ENCODE results near the gene KIAA1755.
A peak's percentile ranks its signal among the peaks of the same experiment; 100 is the strongest.

KIAA1755 gene

GRCh38 chr20:38199501-38200390, 60.8 kb downstream of the KIAA1755 start:
- no peak for DNase-seq (ENCODE audit: low read depth)
- no peak overlapping the region for H3K4me3 ChIP-seq (ENCODE audit: low read length)
- TF ChIP-seq, protein P1, sequence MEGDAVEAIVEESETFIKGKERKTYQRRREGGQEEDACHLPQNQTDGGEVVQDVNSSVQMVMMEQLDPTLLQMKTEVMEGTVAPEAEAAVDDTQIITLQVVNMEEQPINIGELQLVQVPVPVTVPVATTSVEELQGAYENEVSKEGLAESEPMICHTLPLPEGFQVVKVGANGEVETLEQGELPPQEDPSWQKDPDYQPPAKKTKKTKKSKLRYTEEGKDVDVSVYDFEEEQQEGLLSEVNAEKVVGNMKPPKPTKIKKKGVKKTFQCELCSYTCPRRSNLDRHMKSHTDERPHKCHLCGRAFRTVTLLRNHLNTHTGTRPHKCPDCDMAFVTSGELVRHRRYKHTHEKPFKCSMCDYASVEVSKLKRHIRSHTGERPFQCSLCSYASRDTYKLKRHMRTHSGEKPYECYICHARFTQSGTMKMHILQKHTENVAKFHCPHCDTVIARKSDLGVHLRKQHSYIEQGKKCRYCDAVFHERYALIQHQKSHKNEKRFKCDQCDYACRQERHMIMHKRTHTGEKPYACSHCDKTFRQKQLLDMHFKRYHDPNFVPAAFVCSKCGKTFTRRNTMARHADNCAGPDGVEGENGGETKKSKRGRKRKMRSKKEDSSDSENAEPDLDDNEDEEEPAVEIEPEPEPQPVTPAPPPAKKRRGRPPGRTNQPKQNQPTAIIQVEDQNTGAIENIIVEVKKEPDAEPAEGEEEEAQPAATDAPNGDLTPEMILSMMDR (IDR thresholded peaks at IDR 0.05; ENCODE audit: insufficient read depth, low read depth, low read length, missing control alignments) = no peak

DNA sequence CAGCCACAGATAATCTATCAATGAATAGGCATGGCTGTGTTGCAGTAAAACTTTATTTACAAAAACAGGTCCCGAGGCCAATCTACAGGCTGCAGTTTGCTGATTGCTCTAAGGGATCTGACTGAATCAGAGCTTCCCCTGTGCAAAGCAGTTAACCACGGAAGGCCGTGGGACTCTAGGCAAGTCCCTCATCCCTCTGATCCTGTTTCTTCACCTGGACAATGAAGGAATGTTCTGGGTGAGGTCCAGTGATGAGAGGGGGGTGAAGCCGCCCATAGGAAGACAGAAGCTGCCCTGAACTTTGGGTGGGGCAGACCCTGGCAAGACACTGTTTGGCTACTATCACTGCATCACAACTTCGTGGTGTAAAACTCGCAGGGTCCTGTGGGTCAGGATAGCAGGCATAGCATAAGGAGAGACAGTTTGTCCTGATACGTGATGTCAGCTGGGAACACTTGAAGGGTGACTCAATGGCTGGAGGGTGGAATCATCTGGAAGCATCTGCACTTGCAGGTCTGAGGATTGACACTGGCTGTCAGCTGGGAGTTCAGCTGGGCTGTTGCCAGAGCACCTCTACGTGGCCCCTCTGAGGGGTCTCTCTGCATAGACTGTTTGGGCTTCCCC, 62.2 kb downstream of the KIAA1755 start:
- DNase-seq (ENCODE audit: low read depth) = peak; percentile 80
- TF ChIP-seq, protein P1 (IDR thresholded peaks at IDR 0.05; ENCODE audit: insufficient read depth, low read depth, low read length, missing control alignments) = no peak

GRCh38 chr20:38197619-38198018, 62.9 kb downstream of the KIAA1755 start:
- TF ChIP-seq, protein P1 (IDR thresholded peaks at IDR 0.05; ENCODE audit: insufficient read depth, low read depth, low read length, missing control alignments) = no peak
- DNase-seq (ENCODE audit: low read depth) = no peak
- H3K4me3 ChIP-seq (ENCODE audit: low read length) = no peak overlapping the region

More for the DNA sequence above, 62.2 kb downstream of the KIAA1755 start:
- no peak overlapping the region for H3K4me3 ChIP-seq (ENCODE audit: low read length)

GRCh38 chr20:38197217-38197616, 63.3 kb downstream of the KIAA1755 start:
- no peak for DNase-seq (ENCODE audit: low read depth)
- TF ChIP-seq, protein P1 (IDR thresholded peaks at IDR 0.05; ENCODE audit: insufficient read depth, low read depth, low read length, missing control alignments) = no peak

DNA sequence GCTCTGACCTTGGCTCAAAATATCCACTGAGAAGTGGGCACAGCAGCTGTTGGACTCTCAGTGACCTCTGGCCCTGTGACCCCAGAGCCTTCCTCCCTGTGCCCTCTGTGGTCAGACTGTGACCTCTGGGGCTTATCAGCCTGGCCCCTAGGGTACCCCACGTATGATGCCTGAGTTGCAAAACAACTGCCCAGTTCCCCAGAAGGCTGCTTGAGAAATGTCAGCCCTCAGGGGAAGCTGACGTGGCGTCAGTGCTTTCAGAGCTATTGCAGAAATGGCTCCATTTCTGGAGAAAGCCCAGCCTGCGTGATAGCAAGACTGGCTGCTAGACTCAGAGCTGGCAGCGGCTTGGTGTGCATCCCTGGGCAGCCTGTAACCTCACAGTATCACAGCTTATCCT, 63.9 kb downstream of the KIAA1755 start:
- H3K4me3 ChIP-seq (ENCODE audit: low read length) = no peak overlapping the region
- TF ChIP-seq, protein P1 (IDR thresholded peaks at IDR 0.05; ENCODE audit: insufficient read depth, low read depth, low read length, missing control alignments) = no peak
- DNase-seq (ENCODE audit: low read depth) = peak; percentile 80

More at GRCh38 chr20:38197217-38197616, 63.3 kb downstream of the KIAA1755 start:
- no peak overlapping the region for H3K4me3 ChIP-seq (ENCODE audit: low read length)

DNA sequence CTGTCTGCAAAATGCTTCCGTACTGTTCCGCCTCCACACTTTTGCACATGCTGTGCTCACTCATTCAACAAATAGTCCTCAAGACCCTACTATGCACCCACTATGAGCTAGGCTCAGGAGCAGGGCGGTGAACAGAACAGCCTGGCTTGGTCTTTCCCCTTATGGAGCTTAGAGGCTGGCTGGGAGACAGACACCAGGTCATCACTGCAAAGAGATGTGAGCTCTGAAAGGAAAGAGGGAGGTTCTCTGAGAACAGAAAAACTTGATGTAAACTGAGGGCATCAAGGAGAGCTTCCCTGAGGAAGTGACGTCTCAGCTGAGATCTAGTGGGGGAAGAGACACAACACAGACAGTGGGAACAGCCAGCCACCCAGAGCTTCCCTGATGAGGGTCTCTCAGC, 64.5 kb downstream of the KIAA1755 start:
- DNase-seq (ENCODE audit: low read depth) = no peak
- H3K4me3 ChIP-seq (ENCODE audit: low read length) = no peak overlapping the region
- TF ChIP-seq, protein P1 (IDR thresholded peaks at IDR 0.05; ENCODE audit: insufficient read depth, low read depth, low read length, missing control alignments) = no peak

All from epithelial cell of esophagus (primary cell).